PC-9 (cell line): ENCODE results near the gene STIMATE.

Experiments used
- EZH2 ChIP-seq: fragments of 200-600 bp; sonication (generic); IDR thresholded peaks from 2 replicates; pipeline ENCODE4 v1.8.0; 2017; ENCODE audit warnings: antibody characterized with exemption, low read depth
- TF ChIP-seq, protein P1 (sequence below): fragments of 200-600 bp; sonication (generic); conservative IDR thresholded peaks from 2 replicates; pipeline ENCODE4 v1.6.1; 2017; ENCODE audit warnings: mixed run types, antibody characterized with exemption, mild to moderate bottlenecking, moderate library complexity

GRCh38 chr3:52835766-52836470 is 61.4 kb downstream of the STIMATE start:
- TF ChIP-seq, protein P1, sequence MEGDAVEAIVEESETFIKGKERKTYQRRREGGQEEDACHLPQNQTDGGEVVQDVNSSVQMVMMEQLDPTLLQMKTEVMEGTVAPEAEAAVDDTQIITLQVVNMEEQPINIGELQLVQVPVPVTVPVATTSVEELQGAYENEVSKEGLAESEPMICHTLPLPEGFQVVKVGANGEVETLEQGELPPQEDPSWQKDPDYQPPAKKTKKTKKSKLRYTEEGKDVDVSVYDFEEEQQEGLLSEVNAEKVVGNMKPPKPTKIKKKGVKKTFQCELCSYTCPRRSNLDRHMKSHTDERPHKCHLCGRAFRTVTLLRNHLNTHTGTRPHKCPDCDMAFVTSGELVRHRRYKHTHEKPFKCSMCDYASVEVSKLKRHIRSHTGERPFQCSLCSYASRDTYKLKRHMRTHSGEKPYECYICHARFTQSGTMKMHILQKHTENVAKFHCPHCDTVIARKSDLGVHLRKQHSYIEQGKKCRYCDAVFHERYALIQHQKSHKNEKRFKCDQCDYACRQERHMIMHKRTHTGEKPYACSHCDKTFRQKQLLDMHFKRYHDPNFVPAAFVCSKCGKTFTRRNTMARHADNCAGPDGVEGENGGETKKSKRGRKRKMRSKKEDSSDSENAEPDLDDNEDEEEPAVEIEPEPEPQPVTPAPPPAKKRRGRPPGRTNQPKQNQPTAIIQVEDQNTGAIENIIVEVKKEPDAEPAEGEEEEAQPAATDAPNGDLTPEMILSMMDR = no peak
- no peak for TF ChIP-seq EZH2
